PC-9 (cell line): Measurements from ENCODE around the gene PHLPP2.

ENCODE experiments used
- EZH2 ChIP-seq: fragments of 200-600 bp; sonication (generic); IDR thresholded peaks from 2 replicates; pipeline ENCODE4 v1.8.0; 2017; ENCODE audit warnings: antibody characterized with exemption, low read depth
- TF ChIP-seq, protein P1 (sequence below): fragments of 200-600 bp; sonication (generic); conservative IDR thresholded peaks from 2 replicates; pipeline ENCODE4 v1.6.1; 2017; ENCODE audit warnings: mixed run types, antibody characterized with exemption, mild to moderate bottlenecking, moderate library complexity

GRCh38 chr16:71666264-71666663 is 58.2 kb downstream of the PHLPP2 start:
- TF ChIP-seq, protein P1, sequence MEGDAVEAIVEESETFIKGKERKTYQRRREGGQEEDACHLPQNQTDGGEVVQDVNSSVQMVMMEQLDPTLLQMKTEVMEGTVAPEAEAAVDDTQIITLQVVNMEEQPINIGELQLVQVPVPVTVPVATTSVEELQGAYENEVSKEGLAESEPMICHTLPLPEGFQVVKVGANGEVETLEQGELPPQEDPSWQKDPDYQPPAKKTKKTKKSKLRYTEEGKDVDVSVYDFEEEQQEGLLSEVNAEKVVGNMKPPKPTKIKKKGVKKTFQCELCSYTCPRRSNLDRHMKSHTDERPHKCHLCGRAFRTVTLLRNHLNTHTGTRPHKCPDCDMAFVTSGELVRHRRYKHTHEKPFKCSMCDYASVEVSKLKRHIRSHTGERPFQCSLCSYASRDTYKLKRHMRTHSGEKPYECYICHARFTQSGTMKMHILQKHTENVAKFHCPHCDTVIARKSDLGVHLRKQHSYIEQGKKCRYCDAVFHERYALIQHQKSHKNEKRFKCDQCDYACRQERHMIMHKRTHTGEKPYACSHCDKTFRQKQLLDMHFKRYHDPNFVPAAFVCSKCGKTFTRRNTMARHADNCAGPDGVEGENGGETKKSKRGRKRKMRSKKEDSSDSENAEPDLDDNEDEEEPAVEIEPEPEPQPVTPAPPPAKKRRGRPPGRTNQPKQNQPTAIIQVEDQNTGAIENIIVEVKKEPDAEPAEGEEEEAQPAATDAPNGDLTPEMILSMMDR, result no peak
- no peak for TF ChIP-seq EZH2
